ENCODE measurements around the gene GPC6.

GRCh38 chr13:94371855-94372254 is 1145.2 kb downstream of the GPC6 start:
- TF ChIP-seq CTCF (IDR thresholded peaks at IDR 0.05; ENCODE audit: low read depth, low read length) (no peak), EZH2phosphoT487 (IDR thresholded peaks at IDR 0.05; ENCODE audit: low read depth) (no peak)
